Prostate gland (tissue), 2 donors: ENCODE data around the gene RASSF5.

Source experiments
- CTCF ChIP-seq, 4 experiments: fragments of 200-600 bp in 2 of 4; fragments of 450-650 bp in 2 of 4; sonication (generic) in 2 of 4; IDR thresholded peaks; 1 replicate in 3 of 4; 2 replicates in 1 of 4; pipeline ENCODE4 v1.5.1; 2016 to 2019; ENCODE audit warnings: antibody characterized with exemption in 4 of 4, mild to moderate bottlenecking in 2 of 4, moderate library complexity in 2 of 4
- POLR2AphosphoS5 ChIP-seq: sonication (generic); formaldehyde crosslinking; IDR thresholded peaks from one replicate; pipeline ENCODE4 v1.6.1; 2017; ENCODE audit warnings: antibody characterized with exemption

DNA sequence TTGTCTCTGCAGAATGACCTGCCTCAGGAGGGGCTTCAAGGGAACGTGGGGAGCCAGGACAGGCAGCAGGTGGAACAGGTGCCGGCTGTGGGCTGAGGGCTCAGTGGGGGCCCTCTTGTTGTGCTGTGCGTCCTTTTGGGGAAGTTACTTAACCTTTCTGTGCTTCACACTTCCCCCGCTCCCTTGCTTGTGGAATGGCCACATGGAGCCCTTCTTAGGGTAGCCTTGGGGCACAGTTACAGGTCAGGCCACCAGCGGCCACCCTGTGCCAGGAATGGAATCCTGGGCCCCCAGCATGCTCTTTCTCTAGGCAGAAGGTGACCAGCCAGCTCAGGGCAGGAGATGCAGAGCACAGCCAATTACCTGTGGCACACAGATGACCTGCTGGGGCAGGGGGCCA lies 34.4 kb upstream of the RASSF5 start:
- TF ChIP-seq CTCF (IDR thresholded peaks at IDR 0.05) = no peak
- no peak for TF ChIP-seq POLR2AphosphoS5
